ENCODE data around the gene MTM1.

- TF ChIP-seq ZNF24 (IDR thresholded peaks at IDR 0.05) (no peak), USF2 (CRISPR knock-in tag; IDR thresholded peaks at IDR 0.05) (no peak), POLR2A (conservative IDR thresholded peaks at IDR 0.05) (no peak), MXI1 (IDR thresholded peaks at IDR 0.05; ENCODE audit: low read depth, low read length) (no peak), ARID4B (CRISPR knock-in tag; IDR thresholded peaks at IDR 0.05) (no peak), ZNF589 (CRISPR knock-in tag; IDR thresholded peaks at IDR 0.05; ENCODE audit: low read depth) (no peak), ZNF324 (CRISPR knock-in tag; IDR thresholded peaks at IDR 0.05) (no peak), NR1H2 (CRISPR knock-in tag; IDR thresholded peaks at IDR 0.05) (no peak), HMG20B (CRISPR knock-in tag; IDR thresholded peaks at IDR 0.05) (no peak), GABPA (tag; conservative IDR thresholded peaks at IDR 0.05; ENCODE audit: low read depth) (no peak)
These were observed 21.7 kb upstream of the MTM1 start for GRCh38 chrX:150546711-150547153.
